HepG2 (cell line): ENCODE data around the gene LDB3. TPM values are rescaled to one million over a fixed set of nuclear protein-coding genes. Genes with fewer than 3 reads are reported as not detected.

Experiments
- ATAC-seq: fragments of 200-7000 bp; cut with Tn5 transposase; 3 replicates; pipeline ENCODE4 v1.9.1; 2020; ENCODE audit warnings: mild to moderate bottlenecking, moderate library complexity
- BruUV-seq: library from RNA; stranded (reverse); fragments of 400-500 nt; replicated peaks from 2 replicates; lab custom pipeline; 2021; lab: Mats Ljungman, UMichigan
- CTCF ChIA-PET: fragments of 300-600 bp; formaldehyde crosslinking; extraction: SDS; loops from one replicate; lab custom pipeline; 2021; ENCODE audit warnings: low total read pairs, inconsistent platforms, low intra/inter-chr PET ratio; lab: Yijun Ruan, JAX
- POLR2A ChIA-PET: fragments of 350-600 bp; sonication (Branson Sonifier 250); formaldehyde crosslinking; loops from one replicate; lab custom pipeline; 2020; ENCODE audit warnings: antibody characterized with exemption, inconsistent platforms; lab: Yijun Ruan, JAX
- DNase-seq: peaks from one replicate; pipeline ENCODE4 v3.0.0-alpha.2; 2015; ENCODE audit warnings: low spot score
- FAIRE-seq: peaks from 3 replicates; lab custom pipeline; 2011; peaks lifted over from hg19 to GRCh38; lab: Jason Lieb, UNC
- H2AFZ ChIP-seq: one replicate; pipeline ENCODE4 v1.6.1; 2011; ENCODE audit warnings: low read length, inconsistent platforms
- H3K27ac ChIP-seq: fragments of 300-600 bp; 3 replicates; pipeline ENCODE4 v1.8.0; 2011; ENCODE audit warnings: mixed run types, mild to moderate bottlenecking, mixed read lengths, low read length, inconsistent platforms; ENCODE audit not compliant: insufficient read depth; ENCODE audit errors: extremely low read length
- H3K27me3 ChIP-seq, 2 experiments: fragments of 200-600 bp in 1 of 2; 2 replicates in 1 of 2; 3 replicates in 1 of 2; pipeline versions ENCODE4 v1.6.0 to v1.8.0; 2011; ENCODE audit warnings: low read length in 2 of 2, mild to moderate bottlenecking in 2 of 2, moderate library complexity in 2 of 2, inconsistent platforms in 1 of 2; ENCODE audit not compliant: insufficient read depth in 2 of 2, control insufficient read depth in 1 of 2
- H3K36me3 ChIP-seq, 2 experiments: fragments of 200-600 bp in 1 of 2; replicated peaks in 1 of 2; 2 replicates in 1 of 2; 3 replicates in 1 of 2; pipeline versions ENCODE4 v1.5.1 to v1.8.0; 2011; ENCODE audit warnings: low read length in 2 of 2, inconsistent platforms in 1 of 2; ENCODE audit not compliant: insufficient read depth in 2 of 2, control insufficient read depth in 1 of 2
- H3K4me1 ChIP-seq: 2 replicates; pipeline ENCODE4 v1.5.1; 2012; ENCODE audit warnings: low read length, inconsistent platforms; ENCODE audit not compliant: insufficient read depth
- H3K4me2 ChIP-seq: 2 replicates; pipeline ENCODE4 v1.6.0; 2011; ENCODE audit warnings: low read depth, low read length, inconsistent platforms
- H3K4me3 ChIP-seq, 3 experiments: fragments of 200-600 bp in 1 of 3; sonication (generic), shearing (Covaris generic) in 1 of 3; replicated peaks in 1 of 3; 2 replicates each; pipeline ENCODE4 v1.5.1; 2011 to 2016; ENCODE audit warnings: low read length in 3 of 3, inconsistent platforms in 2 of 3, low read depth in 2 of 3, mild to moderate bottlenecking in 2 of 3, control low read depth in 1 of 3, mixed read lengths in 1 of 3; ENCODE audit not compliant: insufficient read depth in 1 of 3
- H3K79me2 ChIP-seq: one replicate; pipeline ENCODE4 v1.6.1; 2011; ENCODE audit warnings: low read length, inconsistent platforms; ENCODE audit not compliant: insufficient read depth
- H3K9ac ChIP-seq: 2 replicates; pipeline ENCODE4 v1.6.0; 2011; ENCODE audit warnings: mild to moderate bottlenecking, low read depth, low read length, inconsistent platforms; ENCODE audit not compliant: insufficient read depth
- H3K9me3 ChIP-seq: 2 replicates; pipeline ENCODE4 v1.5.1; 2012; ENCODE audit warnings: mild to moderate bottlenecking, low read length
- H4K20me1 ChIP-seq: 2 replicates; pipeline ENCODE4 v1.6.0; 2011; ENCODE audit warnings: inconsistent platforms, mild to moderate bottlenecking, low read length, moderate library complexity; ENCODE audit not compliant: insufficient read depth
- CTCF ChIP-seq: sonication (generic); formaldehyde crosslinking; IDR thresholded peaks from 2 replicates; pipeline ENCODE4 v1.5.0; 2020; ENCODE audit warnings: mild to moderate bottlenecking, missing genetic modification reagents, moderate library complexity
- GPBP1L1 ChIP-seq: sonication (generic); formaldehyde crosslinking; IDR thresholded peaks from 2 replicates; pipeline ENCODE4 v1.5.0; 2020; ENCODE audit warnings: mild to moderate bottlenecking, missing genetic modification reagents
- HCFC1 ChIP-seq: fragments of 150-350 bp; IDR thresholded peaks from 2 replicates; pipeline ENCODE4 v1.6.1; 2014; ENCODE audit warnings: low read depth, low read length
- HINFP ChIP-seq: sonication (generic); formaldehyde crosslinking; IDR thresholded peaks from 2 replicates; pipeline ENCODE4 v1.4.0; 2020; ENCODE audit warnings: low read depth, mild to moderate bottlenecking, missing genetic modification reagents
- HMGA1 ChIP-seq: sonication (generic); formaldehyde crosslinking; conservative IDR thresholded peaks from 2 replicates; pipeline ENCODE4 v1.4.0; 2020; ENCODE audit warnings: missing genetic modification reagents
- HNF4A ChIP-seq: sonication (generic); formaldehyde crosslinking; IDR thresholded peaks from 2 replicates; pipeline ENCODE4 v1.4.0; 2020; ENCODE audit warnings: missing genetic modification reagents
- KLF16 ChIP-seq, 2 experiments: sonication (generic) in 1 of 2; formaldehyde crosslinking in 1 of 2; IDR thresholded peaks; 2 replicates each; pipeline versions ENCODE4 v1.6.1 to v1.8.0; 2016 to 2023; ENCODE audit warnings: missing genetic modification reagents in 2 of 2, missing compliant biosample characterization in 1 of 2
- MBNL3 ChIP-seq: fragments of 250-450 bp; sonication (Bioruptor Pico); conservative IDR thresholded peaks from 2 replicates; pipeline ENCODE4 v1.8.0; 2022; ENCODE audit warnings: mild to moderate bottlenecking, inconsistent platforms
- MED13 ChIP-seq: sonication (generic); formaldehyde crosslinking; IDR thresholded peaks from 2 replicates; pipeline ENCODE4 v1.5.0; 2020; ENCODE audit warnings: missing genetic modification reagents
- PCBP1 ChIP-seq: fragments of 200-400 bp; formaldehyde crosslinking; IDR thresholded peaks from 2 replicates; pipeline ENCODE4 v1.6.1; 2017; ENCODE audit warnings: mild to moderate bottlenecking, low read depth, low read length, borderline replicate concordance
- REL ChIP-seq: sonication (generic); formaldehyde crosslinking; conservative IDR thresholded peaks from 2 replicates; pipeline ENCODE4 v1.8.0; 2022; ENCODE audit warnings: mild to moderate bottlenecking, missing genetic modification reagents, moderate library complexity
- SATB2 ChIP-seq: sonication (generic); formaldehyde crosslinking; IDR thresholded peaks from 2 replicates; pipeline ENCODE4 v1.5.0; 2020; ENCODE audit warnings: missing genetic modification reagents
- SMC3 ChIP-seq: IDR thresholded peaks from 2 replicates; pipeline ENCODE4 v1.6.1; 2011; ENCODE audit warnings: low read length, improper control_type of control experiment
- STAG1 ChIP-seq: sonication (generic); formaldehyde crosslinking; IDR thresholded peaks from 2 replicates; pipeline ENCODE4 v1.4.0; 2020; ENCODE audit warnings: missing genetic modification reagents
- TCF7 ChIP-seq: sonication (generic); IDR thresholded peaks from 2 replicates; pipeline ENCODE4 v1.6.1; 2016; ENCODE audit warnings: antibody characterized with exemption, low read depth
- THAP8 ChIP-seq: sonication (generic); formaldehyde crosslinking; IDR thresholded peaks from 2 replicates; pipeline ENCODE4 v1.5.1; 2020; ENCODE audit warnings: missing genetic modification reagents, mild to moderate bottlenecking, borderline replicate concordance
- ZFX ChIP-seq: sonication (generic); formaldehyde crosslinking; IDR thresholded peaks from 2 replicates; pipeline ENCODE4 v1.4.0; 2020; ENCODE audit warnings: mild to moderate bottlenecking, low read depth, missing genetic modification reagents, moderate library complexity
- ZMAT3 ChIP-seq: sonication (generic); formaldehyde crosslinking; conservative IDR thresholded peaks from 2 replicates; pipeline ENCODE4 v1.7.0; 2021; ENCODE audit warnings: missing genetic modification reagents
- ZNF350 ChIP-seq: sonication (generic); formaldehyde crosslinking; IDR thresholded peaks from 2 replicates; pipeline ENCODE4 v1.4.0; 2020; ENCODE audit warnings: mild to moderate bottlenecking, low read depth, missing genetic modification reagents, borderline replicate concordance
- ZNF557 ChIP-seq: sonication (generic); formaldehyde crosslinking; IDR thresholded peaks from 2 replicates; pipeline ENCODE4 v1.4.0; 2020; ENCODE audit warnings: missing genetic modification reagents
- WGBS: methylation state at CpG from one replicate; pipeline ENCODE4 v1.1.6; 2017; ENCODE audit warnings: low lambda C conversion rate; 5-methylcytosine and 5-hydroxymethylcytosine counted together
- in situ Hi-C: cut with HindIII; loops from 2 replicates; pipeline ENCODE4 v1.10.0; 2017; ENCODE audit warnings: low pct_unique_long_range_greater_than_20kb; ENCODE audit not compliant: extremely low pct_ligation_motif_present
- intact Hi-C: fragments of 100-400 bp; cut with micrococcal nuclease; formaldehyde crosslinking; loops from one replicate; pipeline ENCODE4 v1.10.0; 2022; ENCODE audit not compliant: unreplicated experiment
- polyA plus RNA-seq, 8 experiments: library from polyadenylated mRNA; depleted of rRNA in 3 of 8; stranded (reverse) in 7 of 8; unstranded in 1 of 8; fragments of >200 nt; fragmentation: Illumina TruSeq in 4 of 8; extraction: Trizol in 4 of 8; gene quantifications; 2 replicates each; pipeline versions ENCODE4 v1.2.1 to v1.2.3, GENCODE V29; 2011 to 2016; ENCODE audit warnings: low read depth in 4 of 8, missing spikeins in 1 of 8, mixed read lengths in 1 of 8; ENCODE audit not compliant: insufficient read depth in 1 of 8
- total RNA-seq, 5 experiments: library from RNA; depleted of rRNA; stranded (reverse); fragments of >200 nt; fragmentation: Illumina TruSeq; extraction: Trizol; gene quantifications; 2 replicates each; pipeline ENCODE4 v1.2.3, GENCODE V29; 2016; ENCODE audit warnings: low read depth in 1 of 5

The LDB3 gene
- total and polyA plus RNA-seq, 2 of the 13 experiments (the other 11 are each of a cell fraction or from before 2014, with no cell fraction given) = not detected

- POLR2A ChIA-PET = no interaction called here
- peaks cover 6 to 42% of the 10 kb centered on the region in 2 experiments; a peak in 3 of 5 replicates for H3K27me3 ChIP-seq
- DNase-seq (peak; percentile 20), ATAC-seq (peak; percentile 69), FAIRE-seq (no peak)
- no peaks in the 10 kb centered on the region for H3K4me1 ChIP-seq
- H3K36me3 ChIP-seq = no peaks in the 10 kb centered on the region
- WGBS = 33% methylated on average over 4 of the region's 9 CpGs
- H3K4me2 ChIP-seq = no peak overlapping the region
- no peaks in the 10 kb centered on the region for H3K9me3 ChIP-seq
- no peak overlapping the region for H3K27ac ChIP-seq
- no peaks in the 10 kb centered on the region for H3K79me2 ChIP-seq
- intact Hi-C loops (no loop called here), in situ Hi-C loops (loop anchor here (5.0 kb wide), 1 partner anchor 204 kb away; no protein-coding TSS in a partner anchor)
- H2AFZ ChIP-seq = no peak overlapping the region
- CTCF ChIA-PET = interaction anchor here (1.5 kb wide), 1 partner anchor 201 kb away, joined by 5 read pairs; no protein-coding TSS in a partner anchor
- no peak overlapping the region for H3K9ac ChIP-seq
- no peaks in the 10 kb centered on the region for H4K20me1 ChIP-seq
- BruUV-seq = no TSS peak
- no peak overlapping the region for H3K4me3 ChIP-seq
- no peak for TF ChIP-seq SATB2 (CRISPR knock-in tag)
- 0 out of 2 replicates have a peak, but pooled peaks have one; percentile 16 for TF ChIP-seq ZFX (CRISPR knock-in tag)
- no peak for TF ChIP-seq ZMAT3 (CRISPR knock-in tag)
- no peak for TF ChIP-seq GPBP1L1
- no peak for TF ChIP-seq THAP8 (CRISPR knock-in tag)
- TF ChIP-seq SMC3 = peak; percentile 35; the same call in 1 of the 2 replicates
- TF ChIP-seq HINFP (CRISPR knock-in tag) = no peak
- TF ChIP-seq HCFC1 = no peak
- no peak for TF ChIP-seq PCBP1
- no peak for TF ChIP-seq MBNL3 (CRISPR knock-in tag)
- no peak for TF ChIP-seq HMGA1 (CRISPR knock-in tag)
- peak; percentile 43 for TF ChIP-seq CTCF (CRISPR knock-in tag)
- no peak for TF ChIP-seq REL (CRISPR knock-in tag)
- no peak for TF ChIP-seq MED13 (CRISPR knock-in tag)
- peak; percentile 72 for TF ChIP-seq STAG1 (CRISPR knock-in tag)
- TF ChIP-seq ZNF557 (CRISPR knock-in tag) = no peak
- TF ChIP-seq HNF4A (CRISPR knock-in tag) = no peak
- TF ChIP-seq ZNF350 (CRISPR knock-in tag) = no peak
- TF ChIP-seq TCF7 = no peak
- no peak for TF ChIP-seq KLF16 (CRISPR knock-in tag; IDR thresholded peaks at IDR 0.05)
Observed at GRCh38 chr10:86698207-86698940, 30.1 kb downstream of the LDB3 start.
